Endothelial cell of umbilical vein (primary cell): Measurements from ENCODE around the gene FAM32A. TPM values are rescaled to one million over a fixed set of nuclear protein-coding genes. Genes with fewer than 3 reads are reported as not detected.

Experiments used
- BruUV-seq: library from RNA; stranded (reverse); fragments of 400-500 nt; replicated peaks from 2 replicates; lab custom pipeline; 2021; lab: Mats Ljungman, UMichigan
- CTCF ChIA-PET: fragments of 300-600, 350-600 bp; sonication (Branson Sonifier 250); formaldehyde crosslinking; loops from one replicate; lab custom pipeline; 2021; ENCODE audit warnings: antibody characterized with exemption, inconsistent platforms; lab: Charles Lee
- POLR2A ChIA-PET: fragments of 300-600, 350-600 bp; sonication (Branson Sonifier 250); formaldehyde crosslinking; loops from one replicate; lab custom pipeline; 2021; ENCODE audit warnings: antibody characterized with exemption, inconsistent platforms; lab: Charles Lee
- DNase-seq: peaks from one replicate; pipeline ENCODE4 v3.0.0-alpha.2; 2011; ENCODE audit warnings: low read depth, low spot score
- FAIRE-seq: peaks from 2 replicates; lab custom pipeline; 2011; peaks lifted over from hg19 to GRCh38; lab: Jason Lieb, UNC
- H2AFZ ChIP-seq: 2 replicates; pipeline ENCODE4 v1.6.0; 2012; ENCODE audit warnings: low read depth, low read length, control low read depth, inconsistent platforms
- H3K27ac ChIP-seq: 2 replicates; pipeline ENCODE4 v1.5.1; 2011; ENCODE audit warnings: low read depth, mild to moderate bottlenecking, control low read depth, low read length, moderate library complexity; ENCODE audit not compliant: insufficient read depth
- H3K27me3 ChIP-seq, 2 experiments: 2 replicates each; pipeline versions ENCODE4 v1.6.0 to v1.6.1; 2011; ENCODE audit warnings: low read length in 2 of 2, mixed read lengths in 1 of 2; ENCODE audit not compliant: control insufficient read depth in 2 of 2, insufficient read depth in 2 of 2
- H3K36me3 ChIP-seq, 2 experiments: 2 replicates in 1 of 2; 3 replicates in 1 of 2; pipeline ENCODE4 v1.5.1; 2011; ENCODE audit warnings: low read length in 2 of 2, mild to moderate bottlenecking in 1 of 2, moderate library complexity in 1 of 2; ENCODE audit not compliant: control insufficient read depth in 2 of 2, insufficient read depth in 2 of 2; ENCODE audit errors: extremely low read depth in 1 of 2
- H3K4me1 ChIP-seq: 3 replicates; pipeline ENCODE4 v1.5.1; 2011; ENCODE audit warnings: mild to moderate bottlenecking, low read length; ENCODE audit not compliant: control insufficient read depth, insufficient read depth; ENCODE audit errors: extremely low read depth
- H3K4me2 ChIP-seq: 2 replicates; pipeline ENCODE4 v1.6.1; 2011; ENCODE audit warnings: low read length, control low read depth, mixed read lengths; ENCODE audit not compliant: insufficient read depth
- H3K4me3 ChIP-seq, 3 experiments: fragments of 200-600 bp in 1 of 3; sonication (generic), shearing (Covaris generic) in 1 of 3; replicated peaks in 1 of 3; 2 replicates each; pipeline ENCODE4 v1.5.1; 2011 to 2016; ENCODE audit warnings: control low read depth in 3 of 3, low read length in 3 of 3, mild to moderate bottlenecking in 2 of 3, inconsistent platforms in 1 of 3, low read depth in 1 of 3, moderate library complexity in 1 of 3; ENCODE audit not compliant: insufficient read depth in 1 of 3
- H3K79me2 ChIP-seq: 2 replicates; pipeline ENCODE4 v1.6.0; 2012; ENCODE audit warnings: low read length, inconsistent platforms; ENCODE audit not compliant: control insufficient read depth, insufficient read depth
- H3K9ac ChIP-seq: replicated peaks from 2 replicates; pipeline ENCODE3; 2011; ENCODE audit warnings: low read length, control low read depth; ENCODE audit not compliant: insufficient read depth; ENCODE audit errors: extremely low read depth
- H3K9me1 ChIP-seq: replicated peaks from 3 replicates; pipeline ENCODE4 v1.6.0; 2011; ENCODE audit warnings: mild to moderate bottlenecking, low read length; ENCODE audit not compliant: control insufficient read depth, insufficient read depth; ENCODE audit errors: extremely low read depth
- H3K9me3 ChIP-seq: replicated peaks from 2 replicates; pipeline ENCODE4 v1.5.1; 2012; ENCODE audit warnings: low read length, inconsistent platforms; ENCODE audit not compliant: control insufficient read depth, insufficient read depth
- H4K20me1 ChIP-seq: replicated peaks from 2 replicates; pipeline ENCODE3; 2011; ENCODE audit warnings: mild to moderate bottlenecking, low read length; ENCODE audit not compliant: control insufficient read depth, insufficient read depth; ENCODE audit errors: extremely low read depth
- EZH2 ChIP-seq: IDR thresholded peaks from 2 replicates; pipeline ENCODE4 v1.6.1; 2012; ENCODE audit warnings: borderline replicate concordance, low read depth, mild to moderate bottlenecking, moderate library complexity, low read length, inconsistent platforms; ENCODE audit not compliant: severe bottlenecking
- FOS ChIP-seq: IDR thresholded peaks from 2 replicates; pipeline ENCODE4 v1.6.1; 2011; ENCODE audit warnings: mild to moderate bottlenecking, low read length, moderate library complexity, borderline replicate concordance; ENCODE audit not compliant: insufficient read depth
- GATA2 ChIP-seq: IDR thresholded peaks from 2 replicates; pipeline ENCODE4 v1.7.0; 2011; ENCODE audit warnings: low read depth, mild to moderate bottlenecking, moderate library complexity, mixed read lengths, low read length; ENCODE audit not compliant: insufficient read length, insufficient read depth
- JUN ChIP-seq: IDR thresholded peaks from 2 replicates; pipeline ENCODE4 v1.6.1; 2011; ENCODE audit warnings: borderline replicate concordance, low read depth; ENCODE audit not compliant: insufficient read length, insufficient read depth
- MYC ChIP-seq: IDR thresholded peaks from one replicate; pipeline ENCODE4 v1.6.1; 2011; ENCODE audit warnings: mild to moderate bottlenecking, low read depth, low read length
- POLR2A ChIP-seq: IDR thresholded peaks from 2 replicates; pipeline ENCODE4 v1.6.1; 2012; ENCODE audit warnings: low read depth, mild to moderate bottlenecking, control low read depth, low read length
- POLR2AphosphoS5 ChIP-seq: IDR thresholded peaks from 2 replicates; pipeline ENCODE4 v1.6.1; 2012; ENCODE audit warnings: low read depth, mild to moderate bottlenecking, control low read depth, low read length, moderate library complexity; ENCODE audit not compliant: insufficient read depth
- dilution Hi-C: fragments of 300-500 bp; cut with MboI; formaldehyde crosslinking; loops from one replicate; pipeline ENCODE4 v1.15.0; 2019; ENCODE audit warnings: low sequenced_read_pairs; ENCODE audit not compliant: extremely low pct_ligation_motif_present
- intact Hi-C: fragments of 100-400 bp; cut with micrococcal nuclease; formaldehyde crosslinking; loops from one replicate; pipeline ENCODE4 v1.10.0; 2022
- polyA plus RNA-seq, 4 experiments: library from polyadenylated mRNA; depleted of rRNA in 3 of 4; stranded (reverse) in 3 of 4; unstranded in 1 of 4; fragments of >200 nt; gene quantifications; 2 replicates each; pipeline versions ENCODE4 v1.2.1 to v1.2.3, GENCODE V29; 2011 to 2012; ENCODE audit warnings: missing spikeins in 1 of 4
- total RNA-seq: library from RNA; stranded (reverse); gene quantifications from 2 replicates; pipeline ENCODE4 v1.2.3, GENCODE V29; 2021
- TF ChIP-seq, protein P1 (sequence below): IDR thresholded peaks from 2 replicates; pipeline ENCODE4 v1.6.1; 2011; ENCODE audit not compliant: insufficient read depth, insufficient read length
- TF ChIP-seq, protein P2 (sequence below), 2 donors: IDR thresholded peaks; 1 replicate in 1 of 2; 2 replicates in 1 of 2; pipeline ENCODE4 v1.5.1; 2011; ENCODE audit warnings: low read length in 2 of 2, mild to moderate bottlenecking in 2 of 2, moderate library complexity in 2 of 2, control low read depth in 1 of 2, inconsistent platforms in 1 of 2, low read depth in 1 of 2; ENCODE audit not compliant: insufficient read depth in 1 of 2; ENCODE audit errors: extremely low read depth in 1 of 2

Gene FAM32A
- total and polyA plus RNA-seq, 2 donors (not counting 3 experiments of a cell fraction or from before 2014, with no cell fraction given) = 82.8 to 130 TPM

DNA sequence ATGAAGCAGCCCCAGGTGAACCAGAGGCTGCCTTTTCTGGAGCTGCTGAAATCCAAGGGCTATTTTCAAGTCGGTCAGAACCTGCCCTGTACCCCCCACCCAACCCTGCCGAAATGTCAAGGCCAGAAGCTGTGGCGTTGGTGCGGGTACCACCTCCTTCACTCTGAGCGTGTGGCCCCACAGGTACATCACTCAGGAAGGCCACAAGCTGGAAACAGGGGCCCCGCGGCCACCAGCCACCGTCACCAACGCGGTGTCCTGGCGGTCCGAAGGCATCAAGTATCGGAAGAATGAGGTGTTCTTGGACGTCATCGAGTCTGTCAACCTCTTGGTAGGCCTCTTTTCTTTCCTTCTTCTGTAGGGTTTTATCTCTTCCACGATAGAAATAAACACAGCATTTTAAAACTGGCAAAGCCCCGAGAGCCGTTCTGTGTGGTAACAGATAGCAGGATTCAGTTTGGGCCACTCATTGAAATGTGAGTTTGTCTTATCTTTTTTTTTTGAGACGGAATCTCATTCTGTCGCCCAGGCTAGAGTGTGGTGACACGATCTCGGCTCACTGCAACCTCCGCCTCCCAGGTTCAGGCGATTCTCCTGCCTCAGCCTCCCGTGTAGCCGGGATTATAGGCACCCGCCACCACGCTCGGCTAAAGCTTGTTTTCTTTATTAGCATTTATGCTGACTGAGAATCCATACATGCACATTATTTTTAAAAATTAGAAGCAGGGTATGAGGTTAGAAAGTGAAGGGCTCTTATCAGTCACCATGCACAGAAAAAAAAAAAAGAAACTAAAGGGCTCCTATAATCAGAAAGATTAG lies 23.8 kb downstream of the FAM32A start:
- no peaks in the 10 kb centered on the region for H3K9me1 ChIP-seq
- no peak overlapping the region for H2AFZ ChIP-seq
- no peak overlapping the region for H3K4me3 ChIP-seq
- ChIA-PET CTCF (no interaction called here), POLR2A (interaction anchor here (0.6 kb wide), 1 partner anchor 122 kb away, joined by 7 read pairs; no protein-coding TSS in a partner anchor)
- no peaks in the 10 kb centered on the region for H3K27me3 ChIP-seq
- intact Hi-C loops (no loop called here), dilution Hi-C loops (loop anchor here (25.0 kb wide), 1 partner anchor 153 kb away; no protein-coding TSS in a partner anchor)
- H3K27ac ChIP-seq = no peak overlapping the region
- no peaks in the 10 kb centered on the region for H3K9me3 ChIP-seq
- no peak overlapping the region for H3K4me2 ChIP-seq
- peaks cover 0 to 33% of the 10 kb centered on the region in 2 experiments for H3K36me3 ChIP-seq
- H3K9ac ChIP-seq = no peak overlapping the region
- H3K79me2 ChIP-seq = peaks cover 32% of the 10 kb centered on the region
- FAIRE-seq (no peak), DNase-seq (no peak)
- no peaks in the 10 kb centered on the region for H4K20me1 ChIP-seq
- no peaks in the 10 kb centered on the region for H3K4me1 ChIP-seq
- BruUV-seq = no TSS peak
- TF ChIP-seq, protein P1, sequence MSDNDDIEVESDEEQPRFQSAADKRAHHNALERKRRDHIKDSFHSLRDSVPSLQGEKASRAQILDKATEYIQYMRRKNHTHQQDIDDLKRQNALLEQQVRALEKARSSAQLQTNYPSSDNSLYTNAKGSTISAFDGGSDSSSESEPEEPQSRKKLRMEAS = no peak
- TF ChIP-seq FOS (no peak), POLR2A (no peak), POLR2AphosphoS5 (no peak), EZH2 (no peak), MYC (no peak), GATA2 (no peak), JUN (no peak)
- TF ChIP-seq, protein P2, sequence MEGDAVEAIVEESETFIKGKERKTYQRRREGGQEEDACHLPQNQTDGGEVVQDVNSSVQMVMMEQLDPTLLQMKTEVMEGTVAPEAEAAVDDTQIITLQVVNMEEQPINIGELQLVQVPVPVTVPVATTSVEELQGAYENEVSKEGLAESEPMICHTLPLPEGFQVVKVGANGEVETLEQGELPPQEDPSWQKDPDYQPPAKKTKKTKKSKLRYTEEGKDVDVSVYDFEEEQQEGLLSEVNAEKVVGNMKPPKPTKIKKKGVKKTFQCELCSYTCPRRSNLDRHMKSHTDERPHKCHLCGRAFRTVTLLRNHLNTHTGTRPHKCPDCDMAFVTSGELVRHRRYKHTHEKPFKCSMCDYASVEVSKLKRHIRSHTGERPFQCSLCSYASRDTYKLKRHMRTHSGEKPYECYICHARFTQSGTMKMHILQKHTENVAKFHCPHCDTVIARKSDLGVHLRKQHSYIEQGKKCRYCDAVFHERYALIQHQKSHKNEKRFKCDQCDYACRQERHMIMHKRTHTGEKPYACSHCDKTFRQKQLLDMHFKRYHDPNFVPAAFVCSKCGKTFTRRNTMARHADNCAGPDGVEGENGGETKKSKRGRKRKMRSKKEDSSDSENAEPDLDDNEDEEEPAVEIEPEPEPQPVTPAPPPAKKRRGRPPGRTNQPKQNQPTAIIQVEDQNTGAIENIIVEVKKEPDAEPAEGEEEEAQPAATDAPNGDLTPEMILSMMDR (IDR thresholded peaks at IDR 0.05; ENCODE audit: extremely low read depth in 1 of 2, insufficient read depth in 1 of 2, low read depth in 1 of 2, low read length in 2 of 2) = no peak
